HL-60 (cell line): ENCODE results near the gene LGALS9.

Experiments
- DNase-seq, 2 experiments: peaks; one replicate each; pipeline ENCODE4 v3.0.0-alpha.2; 2010 to 2020; ENCODE audit warnings: low read depth in 1 of 2, low spot score in 1 of 2
- H3K27ac ChIP-seq: fragments of 250-450 bp; sonication (Bioruptor Pico); replicated peaks from 2 replicates; pipeline ENCODE4 v1.5.1; 2020; ENCODE audit warnings: mild to moderate bottlenecking, moderate library complexity
- H3K27me3 ChIP-seq: fragments of 250-450 bp; sonication (Bioruptor Pico); 2 replicates; pipeline ENCODE4 v1.5.1; 2021; ENCODE audit warnings: mild to moderate bottlenecking, moderate library complexity; ENCODE audit not compliant: insufficient read depth, poor library complexity, severe bottlenecking
- H3K4me3 ChIP-seq: replicated peaks from 2 replicates; pipeline ENCODE4 v1.5.1; 2011; ENCODE audit warnings: mild to moderate bottlenecking, control low read depth, low read length; ENCODE audit not compliant: insufficient read depth
- CTCF ChIP-seq: IDR thresholded peaks from one replicate; pipeline ENCODE4 v1.5.1; 2011; ENCODE audit warnings: low read length, control low read depth, inconsistent platforms; ENCODE audit not compliant: insufficient read depth
- GABPA ChIP-seq: IDR thresholded peaks from 2 replicates; pipeline ENCODE4 v1.6.1; 2012; ENCODE audit warnings: low read depth
- POLR2AphosphoS5 ChIP-seq: IDR thresholded peaks from 2 replicates; pipeline ENCODE4 v1.6.1; 2012; ENCODE audit warnings: low read depth
- REST ChIP-seq: IDR thresholded peaks from 2 replicates; pipeline ENCODE4 v1.6.1; 2012; ENCODE audit warnings: low read depth; ENCODE audit not compliant: insufficient replicate concordance
- SPI1 ChIP-seq: IDR thresholded peaks from 2 replicates; pipeline ENCODE4 v1.6.1; 2012; ENCODE audit warnings: low read depth, mild to moderate bottlenecking, borderline replicate concordance

LGALS9 gene

DNA sequence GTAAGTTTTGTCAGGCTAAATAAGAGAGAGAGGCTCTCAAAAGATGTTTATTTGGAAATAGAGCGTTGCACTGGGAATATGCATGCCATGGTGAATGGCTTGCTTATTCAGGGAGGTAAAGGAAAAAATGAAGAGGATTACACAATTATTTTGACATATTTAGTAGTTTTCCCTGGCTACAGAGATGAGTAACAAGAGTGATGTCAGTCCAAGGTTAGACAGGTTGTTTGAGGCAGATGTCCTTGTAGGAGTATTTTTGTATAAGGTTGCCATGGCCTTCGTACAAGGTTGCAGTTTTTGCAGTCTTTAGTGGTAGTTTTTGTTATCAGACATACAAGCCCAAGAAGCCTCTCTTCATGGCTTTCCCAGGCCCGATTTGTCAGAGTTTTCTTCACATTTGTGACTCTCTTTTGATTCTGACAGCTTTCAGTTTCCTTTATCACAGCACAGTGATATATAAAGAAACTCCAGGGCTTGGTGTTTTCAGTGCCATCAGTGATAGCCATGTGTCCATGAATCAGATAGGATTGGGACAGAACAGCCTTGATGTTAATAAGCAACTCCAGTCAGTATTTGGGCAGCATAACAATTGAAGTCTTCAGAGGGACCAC, 18.7 kb upstream of the LGALS9 start:
- no peak overlapping the region for H3K4me3 ChIP-seq

DNA sequence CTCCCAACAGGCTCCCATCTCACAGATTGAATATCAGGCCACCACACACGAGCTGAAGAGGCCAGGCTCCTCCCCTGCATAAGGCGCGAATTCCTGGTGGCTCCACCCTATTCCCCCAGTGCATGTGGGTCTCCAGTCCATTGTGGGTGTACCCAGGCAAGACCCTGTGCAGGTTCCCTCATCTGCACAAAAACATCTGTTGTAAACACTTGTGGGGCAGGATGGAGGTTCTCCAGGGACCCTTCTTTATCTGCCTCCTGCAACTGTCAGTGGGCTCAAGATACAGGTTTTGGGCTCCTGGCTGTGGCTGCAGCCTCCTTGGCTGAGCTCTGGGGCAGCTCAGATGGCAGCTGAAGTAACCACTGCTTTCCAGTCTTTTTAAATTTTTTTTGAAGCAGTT, 17.6 kb upstream of the LGALS9 start:
- no peak for DNase-seq
- no peak for TF ChIP-seq GABPA
- TF ChIP-seq CTCF: no peak
- no peak for TF ChIP-seq REST
- TF ChIP-seq SPI1: no peak
- TF ChIP-seq POLR2AphosphoS5: no peak
- H3K27me3 ChIP-seq: no peaks in the 10 kb centered on the region
- H3K4me3 ChIP-seq: no peak overlapping the region
- no peak overlapping the region for H3K27ac ChIP-seq

More for the DNA sequence above, 18.7 kb upstream of the LGALS9 start:
- no peak overlapping the region for H3K27ac ChIP-seq
- TF ChIP-seq POLR2AphosphoS5 (no peak), CTCF (no peak), GABPA (no peak), SPI1 (no peak), REST (no peak)
- DNase-seq: no peak
- no peaks in the 10 kb centered on the region for H3K27me3 ChIP-seq

DNA sequence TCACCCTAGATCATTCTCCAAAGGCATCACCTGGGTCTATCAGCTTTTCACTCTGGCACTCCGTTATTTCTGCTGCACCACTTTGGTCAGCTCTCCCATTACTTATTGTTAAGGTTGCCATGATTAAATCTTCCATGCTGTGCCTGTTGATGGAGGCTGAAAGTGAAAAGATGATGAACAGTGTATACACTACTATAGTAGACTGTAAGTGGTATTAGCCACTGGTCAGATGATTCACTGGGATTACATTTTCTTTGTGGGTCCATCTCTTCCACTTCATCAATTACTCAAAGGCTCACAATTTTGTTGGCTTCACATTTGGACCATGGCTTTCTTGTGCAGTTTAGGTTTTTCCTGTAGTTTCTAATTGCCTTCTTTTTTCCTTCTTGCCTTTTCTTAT, 15.9 kb upstream of the LGALS9 start:
- no peaks in the 10 kb centered on the region for H3K27me3 ChIP-seq
- DNase-seq: no peak
- TF ChIP-seq POLR2AphosphoS5 (no peak), REST (no peak)
- H3K27ac ChIP-seq: no peak overlapping the region
- no peak overlapping the region for H3K4me3 ChIP-seq
